HG03159 (cell line): ENCODE data around the gene SIX3.

Experiments
- ATAC-seq: cut with Tn5 transposase; IDR thresholded peaks from one replicate; pipeline ENCODE4 v1.9.1; 2021; ENCODE audit warnings: mild to moderate bottlenecking, moderate library complexity; ENCODE audit not compliant: unreplicated experiment

The SIX3 gene

DNA sequence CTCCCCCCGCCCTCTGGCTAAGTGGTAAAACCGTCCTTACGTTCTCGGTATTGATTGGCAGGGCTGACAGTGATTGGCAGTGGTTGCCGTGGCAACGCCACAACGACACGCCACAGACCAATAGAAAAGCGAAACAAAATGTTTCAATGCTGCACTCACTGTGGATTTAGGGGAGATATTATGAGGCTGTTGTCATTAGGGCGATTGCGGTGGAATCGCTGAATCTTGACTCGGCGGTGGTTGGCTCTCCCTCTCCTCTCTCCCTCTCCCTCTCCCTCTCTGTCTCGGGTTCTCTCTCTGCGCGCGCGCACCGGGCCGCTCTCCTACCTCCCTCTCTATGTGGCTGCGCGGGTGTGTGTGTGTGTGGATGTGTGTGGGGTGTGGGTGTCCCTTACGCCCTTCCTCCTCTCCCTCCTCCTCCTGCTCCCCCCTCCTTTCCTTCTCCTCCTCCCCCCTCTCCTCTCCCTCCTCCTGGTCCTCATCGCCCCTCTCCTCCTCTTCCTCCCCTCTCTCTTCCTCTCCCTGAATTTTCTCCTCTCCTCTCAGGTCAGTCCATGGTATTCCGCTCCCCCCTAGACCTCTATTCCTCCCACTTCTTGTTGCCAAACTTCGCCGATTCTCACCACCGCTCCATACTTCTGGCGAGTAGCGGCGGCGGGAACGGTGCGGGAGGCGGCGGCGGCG, at the start of gene SIX3:
Gene SIX3 (plus strand): TSS at position 152 of the 684 bp plus-strand sequence. CDS start 403 bp downstream, at position 555.
- peak; percentile 56 for ATAC-seq

DNA sequence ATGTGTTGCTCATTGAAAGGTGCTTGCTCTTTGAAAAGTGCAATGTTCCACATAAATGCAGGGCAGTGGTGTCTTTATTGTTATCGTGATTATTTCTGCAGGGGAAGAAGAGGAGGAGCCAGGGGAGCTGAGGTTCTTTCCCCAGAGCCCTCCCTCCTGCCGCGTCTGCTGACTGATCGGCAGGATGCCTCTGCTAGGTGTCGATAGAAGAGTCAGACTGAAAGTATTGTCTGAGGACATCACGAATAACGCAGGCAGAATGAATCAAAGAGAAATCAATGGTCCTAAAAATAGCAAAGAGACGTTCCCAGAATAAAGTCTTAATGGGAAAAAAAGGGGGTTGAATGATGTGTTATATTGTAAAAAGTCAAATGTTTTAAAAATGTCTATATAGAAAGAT, 47.4 kb upstream of the SIX3 start:
- no peak for ATAC-seq

DNA sequence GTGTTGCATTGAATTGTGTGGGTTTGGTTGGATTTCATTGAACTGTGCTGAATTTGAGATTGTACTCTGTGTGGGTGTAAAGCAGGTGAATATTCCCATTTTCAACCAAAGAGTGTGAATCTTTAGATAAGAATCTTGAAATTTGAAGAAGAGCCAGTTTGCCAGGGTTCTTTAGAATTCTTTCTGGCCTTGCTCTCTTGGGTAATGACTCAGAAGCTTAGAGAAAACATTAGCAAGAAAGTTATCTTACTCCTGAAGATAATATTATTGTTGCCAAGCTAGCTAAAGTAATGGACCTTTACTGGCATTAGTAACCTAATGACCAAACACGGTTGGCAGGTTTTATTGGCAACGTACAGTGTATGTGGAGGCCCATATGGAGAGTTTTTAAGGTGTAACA, 46.4 kb upstream of the SIX3 start:
- no peak for ATAC-seq

DNA sequence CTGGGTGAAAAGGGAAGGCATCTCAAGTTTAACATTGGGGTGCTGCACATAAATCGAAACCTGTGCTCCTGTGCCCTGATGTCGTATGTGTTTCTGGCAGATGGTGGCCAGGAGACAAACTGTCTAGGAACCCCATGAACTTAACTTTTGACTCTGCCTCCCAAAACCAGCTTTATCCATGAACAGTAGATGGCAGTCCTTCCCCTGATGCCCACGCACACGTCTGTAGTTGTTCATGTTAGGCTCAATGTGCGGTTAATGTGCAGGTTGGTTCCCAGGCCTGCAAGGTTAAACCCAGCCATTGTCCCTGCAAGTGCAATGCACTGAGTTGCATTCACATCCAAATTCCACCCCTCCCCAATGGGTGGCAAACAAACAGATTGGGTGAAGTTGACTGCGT, 44.1 kb upstream of the SIX3 start:
- ATAC-seq, result no peak

DNA sequence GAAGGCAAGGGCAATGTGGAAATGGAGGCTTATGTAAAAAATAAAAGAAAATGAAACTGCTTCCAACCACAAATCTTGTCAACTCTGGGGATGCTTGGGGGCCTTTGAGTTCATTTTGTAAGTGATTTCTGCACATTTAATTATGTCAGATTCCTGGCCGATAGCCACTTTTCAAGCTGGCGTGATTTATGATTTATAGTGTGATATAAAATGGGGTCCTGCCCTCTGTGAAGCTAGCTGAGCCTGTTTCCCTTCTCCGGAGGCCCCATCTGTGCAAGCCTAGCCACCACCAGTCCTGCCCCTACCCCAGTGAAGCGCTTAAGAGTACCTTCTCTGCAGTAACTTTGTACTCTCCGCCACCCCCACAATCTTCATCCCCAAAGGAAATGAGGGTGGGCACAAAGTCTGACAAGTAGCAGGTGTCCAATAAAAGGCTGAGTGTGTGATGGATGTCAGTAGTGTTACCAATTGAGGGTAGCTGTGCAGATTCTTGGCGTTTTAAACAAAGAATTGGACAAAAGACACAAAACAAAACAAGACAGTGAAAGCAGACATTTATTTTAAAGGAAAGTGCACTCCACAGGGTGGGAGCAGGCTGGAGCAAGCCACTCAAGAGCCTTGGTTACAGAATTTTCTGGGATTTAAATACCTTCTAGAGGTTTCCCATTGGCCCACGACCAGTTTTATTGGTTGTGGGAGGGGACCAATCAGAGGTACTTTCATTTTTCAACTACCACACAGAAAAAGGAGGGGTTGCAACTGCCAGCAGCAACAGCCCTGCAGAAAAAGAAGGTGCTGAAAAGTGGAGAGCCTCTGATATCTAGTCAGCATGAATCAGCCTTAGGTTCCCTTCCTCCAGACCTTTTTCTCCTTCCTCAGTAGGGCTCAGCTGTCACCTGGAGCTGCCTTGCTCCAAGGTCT, 39.0 kb upstream of the SIX3 start:
- ATAC-seq, result no peak

DNA sequence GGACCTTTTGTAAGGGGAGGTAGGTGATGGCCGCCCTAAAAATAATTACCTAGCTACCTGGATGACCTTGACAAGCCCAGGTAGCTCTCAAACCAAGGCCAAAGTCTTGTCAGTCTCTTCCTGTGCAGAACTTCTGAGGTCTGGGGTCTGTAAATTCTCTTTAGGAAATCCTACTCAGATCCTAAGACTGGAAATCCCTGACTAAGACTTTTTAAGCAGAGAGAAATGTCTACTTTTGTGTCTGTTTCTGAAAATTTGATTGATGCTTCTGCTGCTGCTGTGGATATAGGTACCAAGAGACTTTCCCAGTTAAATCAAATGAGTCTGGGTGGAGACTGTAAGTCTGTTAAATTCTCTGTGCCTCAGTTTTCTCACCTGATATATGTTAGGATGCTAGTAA, 36.9 kb upstream of the SIX3 start:
- ATAC-seq, result no peak

DNA sequence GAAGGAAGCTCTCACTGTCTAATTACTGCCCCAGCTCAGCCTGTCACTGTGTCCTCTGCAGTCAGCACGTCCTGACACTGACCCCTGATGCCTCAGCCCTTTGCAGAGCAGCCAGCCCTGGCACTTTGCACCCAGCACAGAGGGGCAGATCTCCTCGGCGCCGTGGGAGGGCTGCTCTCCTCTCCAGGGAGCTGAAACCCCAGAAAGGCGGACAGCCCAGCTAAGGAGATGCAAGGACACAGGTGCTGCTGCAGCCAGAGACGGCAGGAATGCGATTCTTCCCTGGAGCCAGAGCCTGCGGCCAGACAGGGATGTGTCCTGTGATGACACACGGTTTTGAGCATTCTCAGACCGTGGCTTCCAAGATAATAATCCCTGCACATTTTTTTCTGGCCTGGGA, 34.5 kb upstream of the SIX3 start:
- ATAC-seq, result no peak

DNA sequence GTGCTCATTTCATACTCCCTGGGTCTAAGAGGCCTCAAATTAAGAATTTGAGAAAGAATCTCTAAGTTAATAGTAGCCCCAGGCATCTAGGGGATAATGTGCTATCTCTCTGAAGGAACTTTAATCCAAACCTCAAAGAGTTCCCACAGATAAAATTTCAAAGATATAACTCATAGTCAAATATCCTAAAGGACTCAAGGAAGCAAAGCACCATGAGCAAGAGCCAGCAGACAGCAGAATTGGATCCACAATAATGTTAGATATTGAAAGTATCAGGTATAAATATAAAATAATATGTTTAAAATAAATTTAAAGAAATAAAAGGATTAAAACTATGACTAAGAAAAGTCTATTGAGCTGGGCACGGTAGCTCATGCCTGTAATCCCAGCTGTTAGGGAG, 31.7 kb upstream of the SIX3 start:
- no peak for ATAC-seq

DNA sequence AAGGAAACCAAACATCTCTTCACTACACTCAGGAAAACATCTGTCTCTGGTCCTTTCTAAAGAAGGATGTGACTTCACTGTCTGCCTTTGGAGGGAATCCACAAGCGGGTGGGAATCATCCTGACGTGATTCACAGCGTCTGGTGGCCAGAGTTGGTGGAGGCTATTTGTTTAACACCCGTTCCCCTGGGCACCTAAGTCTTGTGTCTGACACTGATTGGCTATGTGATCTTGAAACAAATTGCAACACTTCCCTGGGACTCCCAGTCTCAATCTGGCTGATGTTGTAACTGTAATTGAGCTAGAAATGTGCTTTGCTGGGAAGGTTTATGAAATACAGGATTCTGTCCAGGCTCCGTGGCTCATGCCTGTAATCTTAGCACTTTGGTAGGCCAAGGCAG, 28.8 kb upstream of the SIX3 start:
- ATAC-seq, result no peak

DNA sequence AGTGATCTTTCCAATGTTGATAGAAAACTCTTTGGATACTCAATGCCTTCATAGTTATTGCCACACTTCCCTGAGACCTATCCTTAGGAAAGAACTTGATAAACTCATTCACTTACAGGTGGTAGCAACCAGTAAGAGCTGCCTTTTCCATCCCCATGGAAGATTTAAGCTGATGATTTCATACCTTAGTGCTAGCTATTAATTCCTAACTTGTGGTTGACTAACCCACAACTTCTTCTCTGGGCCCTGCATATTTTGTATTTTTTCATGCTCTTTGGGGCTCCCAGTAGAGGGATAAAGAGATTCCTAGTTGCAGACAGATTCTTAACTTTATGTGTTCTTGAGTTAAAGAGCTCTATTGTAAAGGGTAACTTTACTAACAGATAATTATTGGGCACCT, 25.2 kb upstream of the SIX3 start:
- no peak for ATAC-seq

DNA sequence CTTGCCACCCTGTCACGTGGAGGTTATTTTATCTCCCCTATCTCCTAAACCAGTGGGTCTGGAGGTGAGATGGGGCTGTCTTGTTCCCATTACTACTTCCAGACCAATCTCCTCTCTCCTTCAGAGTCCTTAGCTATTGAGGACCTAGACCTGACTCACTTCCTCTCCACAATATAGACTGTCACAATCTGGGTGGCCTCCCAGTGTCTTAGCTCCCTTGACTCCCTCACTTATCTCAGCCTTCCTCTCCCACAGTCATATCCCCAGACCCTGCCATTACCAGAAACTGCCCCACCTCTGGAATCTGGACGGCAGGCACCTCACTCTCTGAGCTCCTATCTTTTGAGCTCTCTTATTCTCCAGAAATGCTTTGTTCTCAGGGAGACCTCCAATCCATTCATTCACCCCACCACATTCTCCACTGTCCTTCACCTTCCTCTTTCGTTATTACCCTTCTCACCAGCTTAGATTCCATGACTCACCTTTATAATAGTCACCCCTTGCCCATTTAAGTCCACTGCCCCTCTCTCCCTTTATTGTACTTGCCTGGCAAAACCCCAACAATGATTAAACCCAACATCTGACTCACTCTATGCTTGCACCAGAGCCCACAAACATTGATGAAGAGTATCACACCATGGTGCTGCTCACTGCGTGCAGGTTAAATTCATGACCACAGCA, 23.3 kb upstream of the SIX3 start:
- ATAC-seq, result no peak

DNA sequence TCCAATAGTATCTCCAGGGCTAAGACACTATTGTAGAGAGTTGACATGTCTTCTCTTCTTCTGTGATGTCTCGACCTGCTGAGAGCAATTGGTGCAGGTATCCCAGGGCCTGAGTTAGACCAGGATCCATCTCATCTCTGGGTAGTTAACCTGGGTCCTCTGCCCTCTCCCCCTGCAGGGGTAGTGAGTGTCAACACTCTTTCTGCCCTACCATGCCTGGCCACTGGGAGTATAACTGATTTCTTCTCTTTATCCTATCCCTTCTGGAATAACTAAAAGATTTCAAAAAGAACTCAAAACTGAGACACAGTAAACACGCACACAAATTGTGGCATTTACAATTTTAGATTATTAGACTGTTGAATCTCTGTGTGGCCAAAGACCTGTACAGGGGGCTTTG, 20.8 kb upstream of the SIX3 start:
- ATAC-seq, result no peak

DNA sequence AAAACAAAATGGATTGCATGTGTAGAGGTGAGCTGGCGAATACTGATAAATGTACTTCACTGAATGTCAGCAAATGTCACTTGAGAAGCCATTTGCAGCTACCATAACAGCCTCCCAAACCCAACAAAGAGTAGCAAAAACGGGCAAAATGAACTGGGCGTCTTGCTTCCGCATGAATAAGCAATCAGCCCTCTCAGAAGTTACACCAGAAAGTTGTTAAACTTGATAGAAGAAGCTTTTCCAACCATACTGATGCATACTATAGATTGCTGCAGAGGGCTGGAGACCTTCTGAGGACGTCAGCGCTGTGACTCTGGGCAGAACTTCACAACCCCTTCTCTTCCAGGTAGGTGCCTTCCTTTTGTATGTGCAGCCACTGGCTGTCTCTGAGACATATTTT, 18.7 kb upstream of the SIX3 start:
- ATAC-seq, result no peak

DNA sequence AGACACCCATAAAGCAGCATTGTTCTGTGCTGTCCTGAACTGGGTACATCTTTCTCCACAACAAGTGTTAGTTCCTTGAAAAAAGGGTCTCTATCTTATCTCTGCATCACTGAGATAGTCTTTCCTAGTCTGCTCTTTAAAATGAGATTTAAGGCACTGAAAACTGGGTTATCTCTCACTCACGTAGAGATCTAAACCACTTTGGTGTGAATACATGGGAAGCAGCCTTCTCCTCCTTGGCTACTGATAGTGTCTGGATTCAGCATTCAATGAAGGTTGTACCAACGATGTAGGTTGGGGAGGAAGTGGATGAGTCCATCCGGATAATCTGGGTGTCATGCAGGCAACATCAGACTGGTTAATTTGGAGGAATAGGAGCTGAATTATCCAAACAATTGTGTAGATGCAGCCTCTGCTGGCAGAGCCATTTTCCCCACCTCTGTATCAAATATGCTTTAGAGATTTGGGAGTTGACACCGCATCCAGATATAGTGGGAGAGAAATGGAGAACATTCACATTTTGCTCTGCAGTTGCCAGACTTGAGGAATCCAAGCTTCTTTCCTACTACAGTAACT, 15.9 kb upstream of the SIX3 start:
- ATAC-seq, result no peak

DNA sequence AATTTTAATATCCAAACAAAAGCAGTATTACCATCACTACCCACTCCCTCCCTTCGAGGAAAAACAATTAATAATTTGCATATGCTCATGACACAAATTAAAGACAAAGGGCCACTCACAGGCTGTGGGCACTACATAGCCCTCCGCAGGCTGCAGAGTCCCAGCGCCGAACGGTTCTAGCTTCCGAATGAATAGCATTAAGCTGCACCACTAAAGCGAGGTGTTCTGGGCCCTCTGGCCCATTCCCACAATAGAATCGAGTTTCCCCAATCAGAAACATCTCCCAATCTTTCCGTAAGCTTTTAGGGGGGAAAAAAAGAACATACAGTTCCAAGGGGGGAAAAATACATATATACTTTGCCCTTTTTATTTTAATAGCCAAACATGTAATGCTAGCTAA, 14.5 kb upstream of the SIX3 start:
- ATAC-seq, result no peak

DNA sequence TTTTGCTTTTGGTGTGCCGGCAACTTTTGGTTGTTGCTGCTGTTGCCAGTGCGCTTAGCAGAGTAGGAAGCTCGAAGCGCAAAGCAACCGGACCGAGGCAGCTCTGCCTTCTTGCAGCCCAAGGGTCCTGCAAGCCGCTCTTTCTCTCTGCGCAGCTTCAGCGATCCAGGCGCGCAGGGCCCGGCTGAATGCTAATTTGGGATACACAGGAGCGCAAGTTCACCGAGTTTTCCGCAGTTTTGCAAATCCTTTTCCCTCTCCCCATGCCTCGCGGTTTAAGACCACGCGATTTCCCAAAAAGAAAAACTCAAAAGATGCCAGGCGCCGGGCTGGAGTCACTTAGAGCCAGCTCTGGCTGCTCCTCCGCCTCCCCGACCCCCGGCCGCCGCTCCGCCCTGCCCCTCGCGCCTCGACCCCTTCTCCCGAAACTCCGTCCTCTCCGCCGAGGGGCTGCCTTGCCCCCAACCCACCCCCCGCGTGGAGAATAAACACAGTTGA, 13.5 kb upstream of the SIX3 start:
- ATAC-seq, result no peak

DNA sequence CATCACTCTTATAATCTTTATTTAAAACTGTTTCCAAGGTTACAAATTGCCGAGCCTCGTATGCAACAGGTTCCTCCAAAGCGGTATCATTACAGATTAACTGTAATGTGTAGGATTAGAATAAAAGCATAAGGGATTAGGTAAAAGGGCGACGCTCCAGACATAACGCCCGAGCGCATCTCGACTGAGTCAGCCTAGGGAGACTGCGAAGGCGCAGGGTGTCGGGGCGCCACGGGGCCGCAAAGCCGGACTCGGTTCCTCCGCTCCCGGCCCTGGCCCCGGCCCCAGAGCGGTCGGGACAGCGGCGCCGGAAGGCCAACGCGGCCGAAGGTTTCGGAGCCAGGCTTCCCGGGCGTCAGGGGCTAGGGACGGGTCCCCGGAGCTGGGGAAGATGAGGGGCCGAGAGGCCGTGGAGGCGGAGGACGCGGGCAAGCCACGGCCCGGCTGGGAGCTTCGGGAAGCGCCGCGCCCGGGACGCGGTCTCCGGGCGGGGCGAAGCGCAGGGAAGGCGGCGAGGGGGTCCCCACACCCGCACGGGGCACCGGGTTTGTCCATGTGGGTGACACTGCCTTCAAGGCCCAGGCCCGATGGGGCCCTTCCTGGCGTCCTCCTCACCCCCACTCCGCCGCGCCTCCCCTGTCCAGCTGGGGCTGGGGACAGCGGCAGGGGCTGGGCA, 12.9 kb upstream of the SIX3 start:
- ATAC-seq, result no peak

DNA sequence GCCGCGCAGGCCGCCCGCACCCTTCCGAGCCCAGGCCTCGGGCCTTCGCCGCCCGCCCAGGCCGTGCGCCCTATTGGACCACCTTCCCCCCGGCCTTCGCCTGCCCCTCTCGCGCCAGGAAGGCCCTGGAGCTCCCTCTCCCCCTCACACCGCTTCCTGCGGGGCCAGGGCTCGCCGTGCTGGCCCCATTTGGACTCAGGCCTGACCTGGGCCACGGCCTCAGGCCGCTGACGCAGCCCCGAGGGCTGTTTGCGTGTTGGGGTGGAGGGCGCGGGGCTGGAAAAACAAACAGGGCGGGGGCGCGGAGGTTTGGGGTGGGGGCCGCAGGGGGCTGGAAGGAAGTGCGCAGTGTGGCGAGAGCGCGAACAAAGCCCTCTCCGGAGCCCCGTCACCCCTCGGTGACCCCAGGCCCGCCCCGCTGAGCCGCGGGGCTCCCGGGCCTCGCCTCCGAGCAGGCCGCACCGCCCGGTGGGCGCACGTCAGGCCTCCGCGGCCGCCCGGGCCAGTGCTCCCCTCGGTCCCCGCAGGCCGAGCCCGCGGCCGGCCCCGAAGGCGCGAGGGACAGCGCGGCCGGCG, 12.3 kb upstream of the SIX3 start:
- ATAC-seq, result no peak

DNA sequence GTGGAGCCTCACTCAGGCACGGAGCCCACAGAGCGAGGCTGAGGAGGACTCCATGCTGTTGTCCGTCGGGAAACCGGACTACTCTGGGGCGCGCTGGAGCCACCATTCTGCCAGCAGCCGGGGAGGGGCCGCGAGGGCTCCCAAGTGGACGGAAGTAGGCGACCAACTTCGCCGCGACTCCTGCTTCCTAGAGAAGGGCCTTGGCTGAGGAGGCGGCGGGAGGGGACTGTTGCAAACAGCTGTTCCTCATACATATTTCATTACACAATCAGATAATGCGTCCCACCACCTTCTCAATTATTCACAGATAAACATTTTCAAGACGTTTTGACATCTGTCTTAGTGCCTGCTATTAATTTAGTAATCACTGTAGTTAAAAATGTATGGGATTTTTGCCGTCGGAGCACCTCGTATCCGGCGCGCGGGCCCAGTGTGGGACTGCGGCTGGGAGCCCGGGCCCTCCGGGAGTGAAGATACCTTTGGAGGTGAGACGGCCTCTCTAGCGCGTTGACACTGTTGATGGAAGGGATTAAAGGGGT, 11.7 kb upstream of the SIX3 start:
- ATAC-seq, result no peak
